Testis (tissue), 2 donors: ENCODE results near the gene FHL3.

ENCODE experiments used
- POLR2A ChIP-seq: fragments of 450-650 bp; IDR thresholded peaks from one replicate; pipeline ENCODE4 v1.6.1; 2017; ENCODE audit warnings: antibody characterized with exemption, mild to moderate bottlenecking, moderate library complexity
- TF ChIP-seq, protein P1 (sequence below), 3 experiments: fragments of 450-650 bp in 2 of 3; fragments of 200-600 bp in 1 of 3; sonication (generic) in 1 of 3; IDR thresholded peaks; one replicate each; pipeline ENCODE4 v1.5.1; 2016 to 2019; ENCODE audit warnings: antibody characterized with exemption in 3 of 3, mild to moderate bottlenecking in 2 of 3, moderate library complexity in 1 of 3

DNA sequence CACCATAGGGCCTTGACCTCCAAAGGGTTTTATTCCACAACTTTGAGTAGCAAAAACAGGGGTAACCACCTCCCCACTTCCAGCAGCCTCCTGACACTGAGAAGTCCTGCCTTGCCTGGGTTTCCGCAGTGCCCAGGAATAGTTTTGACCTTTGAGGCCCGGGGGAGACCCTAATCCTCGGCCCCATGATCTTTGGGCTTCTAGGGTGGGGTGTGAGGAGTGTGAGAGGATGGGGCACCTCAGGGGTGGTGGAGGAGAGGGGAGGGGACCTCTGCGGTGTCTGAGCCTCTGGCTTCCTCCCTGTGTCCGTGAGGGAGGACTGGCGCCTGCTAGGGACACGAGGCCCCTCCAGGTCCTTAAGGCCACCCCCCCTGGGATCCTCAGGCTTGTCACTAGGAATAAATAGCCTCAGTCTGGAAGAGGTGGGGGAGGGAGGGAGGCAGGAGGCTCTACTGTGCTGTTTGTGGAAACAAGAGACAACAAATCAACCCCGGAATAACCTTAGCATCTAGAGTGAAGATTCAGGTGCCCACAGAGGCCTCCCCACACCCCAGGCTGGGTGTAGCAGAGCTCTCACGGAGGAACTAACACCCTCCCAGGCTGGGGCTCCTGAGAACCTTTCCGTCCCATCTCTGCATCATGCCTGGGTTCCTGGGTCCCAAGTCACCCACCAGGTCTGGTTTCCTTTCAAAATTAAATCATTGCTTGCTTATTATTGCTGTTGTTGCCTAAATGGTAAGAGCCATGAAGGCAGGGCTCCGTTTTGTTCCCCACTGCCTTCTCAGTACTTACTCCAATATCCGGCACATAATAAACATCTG, 904 bp upstream of the FHL3 start:
- TF ChIP-seq, protein P1, sequence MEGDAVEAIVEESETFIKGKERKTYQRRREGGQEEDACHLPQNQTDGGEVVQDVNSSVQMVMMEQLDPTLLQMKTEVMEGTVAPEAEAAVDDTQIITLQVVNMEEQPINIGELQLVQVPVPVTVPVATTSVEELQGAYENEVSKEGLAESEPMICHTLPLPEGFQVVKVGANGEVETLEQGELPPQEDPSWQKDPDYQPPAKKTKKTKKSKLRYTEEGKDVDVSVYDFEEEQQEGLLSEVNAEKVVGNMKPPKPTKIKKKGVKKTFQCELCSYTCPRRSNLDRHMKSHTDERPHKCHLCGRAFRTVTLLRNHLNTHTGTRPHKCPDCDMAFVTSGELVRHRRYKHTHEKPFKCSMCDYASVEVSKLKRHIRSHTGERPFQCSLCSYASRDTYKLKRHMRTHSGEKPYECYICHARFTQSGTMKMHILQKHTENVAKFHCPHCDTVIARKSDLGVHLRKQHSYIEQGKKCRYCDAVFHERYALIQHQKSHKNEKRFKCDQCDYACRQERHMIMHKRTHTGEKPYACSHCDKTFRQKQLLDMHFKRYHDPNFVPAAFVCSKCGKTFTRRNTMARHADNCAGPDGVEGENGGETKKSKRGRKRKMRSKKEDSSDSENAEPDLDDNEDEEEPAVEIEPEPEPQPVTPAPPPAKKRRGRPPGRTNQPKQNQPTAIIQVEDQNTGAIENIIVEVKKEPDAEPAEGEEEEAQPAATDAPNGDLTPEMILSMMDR (IDR thresholded peaks at IDR 0.05) = no peak
- no peak for TF ChIP-seq POLR2A
